Activated T-cell treated with anti-CD3 and anti-CD28 coated beads for 24 hours (primary cell): ENCODE measurements around the gene HDGFL3.

ENCODE experiments used
- DNase-seq: peaks from one replicate; pipeline ENCODE4 v3.0.0-alpha.2; 2020; ENCODE audit warnings: low read depth

HDGFL3 gene

DNA sequence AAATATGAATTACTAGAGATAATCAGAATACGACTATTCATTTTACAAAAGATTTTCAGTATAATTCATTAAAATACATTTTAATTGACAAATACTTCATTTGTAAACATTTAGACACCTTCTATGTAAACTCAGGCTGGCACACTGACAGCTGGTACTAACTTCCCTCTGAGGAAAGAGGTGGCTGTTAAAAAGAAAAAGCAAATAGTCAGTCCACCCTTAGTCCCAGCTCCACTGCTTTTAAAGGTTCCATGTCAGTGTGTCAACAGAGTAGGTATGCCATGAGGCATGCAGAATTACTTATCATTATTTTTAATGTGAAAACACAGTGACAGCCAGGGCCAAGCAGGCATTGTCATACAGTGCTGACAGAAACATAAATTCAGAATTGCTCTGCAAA lies 84.1 kb downstream of the HDGFL3 start:
- no peak for DNase-seq

DNA sequence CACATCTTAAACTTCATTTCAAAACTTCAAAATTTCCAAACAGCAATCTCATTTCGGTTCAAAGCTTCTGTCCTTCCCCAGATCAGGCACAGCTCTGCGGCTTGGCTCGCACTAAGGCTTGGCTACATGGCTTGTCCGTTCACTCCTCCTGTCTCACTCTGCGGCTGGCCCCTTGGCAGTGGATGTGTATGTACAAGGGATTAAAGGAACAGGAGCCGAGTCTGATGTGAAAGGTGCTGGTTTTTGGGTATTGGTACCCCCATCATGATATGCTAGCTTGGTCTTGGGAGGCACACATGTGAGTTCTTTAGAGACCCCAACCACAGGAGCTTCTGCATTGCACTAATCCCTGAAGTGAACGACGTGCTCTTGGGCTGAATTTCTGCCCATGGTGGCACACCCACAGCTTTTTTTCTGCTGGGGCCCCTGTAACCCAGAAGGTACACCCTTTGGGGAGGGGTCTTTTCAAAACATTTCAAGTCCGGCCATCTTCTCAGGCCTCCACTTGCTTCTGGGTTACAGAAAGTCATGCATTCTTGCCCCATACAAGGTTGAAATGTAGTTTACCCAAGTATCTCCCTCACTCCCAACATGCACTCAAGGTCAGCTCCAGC lies 87.5 kb downstream of the HDGFL3 start:
- no peak for DNase-seq

DNA sequence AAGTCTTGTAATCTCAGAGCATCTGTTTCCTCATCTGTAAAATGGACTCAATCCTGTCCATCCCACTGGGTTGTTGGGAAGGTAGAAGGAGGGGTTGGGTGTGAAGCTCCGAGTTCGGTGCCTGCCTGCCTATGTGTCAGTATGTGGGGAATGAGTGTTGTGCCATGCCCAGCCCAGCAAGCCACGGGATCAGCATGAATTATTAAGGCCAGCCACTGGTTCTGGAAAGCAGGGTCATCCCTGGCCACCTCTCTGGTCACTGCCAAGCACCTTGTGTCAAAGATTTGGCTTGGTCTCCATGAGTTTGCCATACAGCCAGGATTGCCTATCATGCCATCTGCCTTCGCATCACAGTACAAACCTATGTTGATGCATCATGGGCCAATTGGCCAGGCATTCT lies 88.7 kb downstream of the HDGFL3 start:
- DNase-seq: no peak

DNA sequence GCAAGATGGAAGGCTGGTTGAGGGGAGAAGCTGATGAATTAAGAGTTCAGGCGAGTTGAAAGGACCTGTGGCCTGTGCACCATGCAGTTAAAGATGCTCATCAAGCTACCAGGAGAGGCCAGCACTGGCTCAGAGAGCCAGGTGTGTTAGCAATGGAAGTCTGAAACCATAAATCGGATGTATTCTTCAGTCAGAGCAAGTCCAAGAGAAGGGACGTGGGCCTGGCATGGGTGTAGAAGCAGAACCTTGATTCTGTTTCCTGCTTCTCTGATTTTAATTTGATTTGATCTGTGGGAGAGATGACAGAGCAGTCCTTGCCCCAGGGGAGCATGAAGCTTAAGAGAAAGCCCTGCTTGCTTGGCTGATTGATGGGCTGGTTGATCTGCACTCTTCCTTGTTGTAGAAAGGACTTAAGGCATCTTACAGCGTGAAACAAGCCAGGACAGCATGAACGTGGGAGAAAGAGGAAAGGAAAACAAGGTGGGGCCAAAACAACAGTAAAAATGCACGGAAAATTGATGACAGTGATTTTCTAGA lies 89.3 kb downstream of the HDGFL3 start:
- DNase-seq: no peak

DNA sequence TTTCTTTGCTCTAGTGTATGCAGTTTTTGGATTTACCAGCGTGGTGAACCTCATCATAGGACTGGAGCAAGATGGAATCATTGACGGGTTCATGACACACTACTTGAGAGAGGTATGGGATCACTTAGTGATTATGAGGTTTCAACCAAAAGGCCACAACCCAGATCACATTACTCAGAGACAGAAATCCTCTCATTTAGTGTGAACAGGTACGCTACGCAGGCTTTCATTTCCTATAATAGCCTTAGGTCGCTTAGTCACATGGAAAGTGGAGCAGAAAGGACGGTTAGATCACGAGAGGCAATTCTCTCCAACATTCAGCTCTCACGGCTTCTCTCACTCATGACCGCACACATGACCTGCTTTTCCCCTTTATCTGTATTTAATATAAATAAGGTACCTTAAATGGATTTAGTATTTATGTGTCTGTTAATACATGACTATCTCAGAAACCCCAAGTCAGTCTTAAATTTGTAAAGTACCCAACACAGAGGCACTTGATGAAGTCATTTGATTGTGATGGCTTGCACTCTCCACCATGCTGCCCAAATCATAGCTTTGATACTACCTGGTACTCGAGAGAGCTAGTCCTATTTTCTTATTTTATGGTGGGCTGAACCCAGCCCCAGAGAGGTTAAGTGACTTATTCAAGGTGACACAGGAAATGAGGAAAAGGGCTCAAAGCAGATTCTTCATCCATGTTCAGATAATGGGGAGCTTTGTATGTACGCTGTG lies 91.6 kb downstream of the HDGFL3 start:
- no peak for DNase-seq

DNA sequence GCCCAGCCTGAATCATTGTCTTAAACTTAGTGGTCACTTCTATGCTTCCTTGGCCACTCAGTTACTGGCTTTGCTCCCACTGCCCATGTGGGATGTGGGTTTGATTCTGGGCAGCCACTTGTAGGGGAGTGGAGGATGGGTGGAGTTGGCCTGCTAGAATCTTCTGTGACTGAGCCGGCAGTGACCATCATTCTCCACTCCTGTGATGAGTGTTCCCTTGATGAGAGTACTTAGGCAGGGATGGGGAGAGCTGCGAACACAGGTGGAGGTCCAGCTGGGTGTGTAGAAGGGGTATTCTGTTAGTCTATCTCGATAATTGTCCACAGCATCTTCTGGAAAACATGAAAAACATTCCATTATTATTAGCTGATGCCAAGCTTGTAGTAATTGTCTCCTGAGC lies 92.2 kb downstream of the HDGFL3 start:
- no peak for DNase-seq

DNA sequence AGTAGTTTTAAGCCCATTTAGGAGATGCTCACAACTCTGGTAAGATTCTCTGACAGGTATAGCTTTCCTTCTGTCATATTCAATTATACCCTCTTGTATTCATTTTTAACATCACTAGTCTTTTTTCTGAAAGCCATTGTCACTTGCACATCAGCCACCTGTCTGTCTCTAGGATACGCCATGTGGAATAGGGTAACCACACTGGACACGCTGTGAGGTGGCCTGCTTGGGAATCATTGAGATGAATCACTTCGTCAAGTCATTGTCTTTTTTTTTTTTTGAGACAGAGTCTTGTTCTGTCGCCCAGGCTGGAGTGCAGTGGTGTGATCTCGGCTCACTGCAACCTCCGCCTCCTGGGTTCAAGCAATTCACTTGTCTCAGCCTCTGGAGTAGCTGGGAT lies 92.8 kb downstream of the HDGFL3 start:
- DNase-seq: no peak

DNA sequence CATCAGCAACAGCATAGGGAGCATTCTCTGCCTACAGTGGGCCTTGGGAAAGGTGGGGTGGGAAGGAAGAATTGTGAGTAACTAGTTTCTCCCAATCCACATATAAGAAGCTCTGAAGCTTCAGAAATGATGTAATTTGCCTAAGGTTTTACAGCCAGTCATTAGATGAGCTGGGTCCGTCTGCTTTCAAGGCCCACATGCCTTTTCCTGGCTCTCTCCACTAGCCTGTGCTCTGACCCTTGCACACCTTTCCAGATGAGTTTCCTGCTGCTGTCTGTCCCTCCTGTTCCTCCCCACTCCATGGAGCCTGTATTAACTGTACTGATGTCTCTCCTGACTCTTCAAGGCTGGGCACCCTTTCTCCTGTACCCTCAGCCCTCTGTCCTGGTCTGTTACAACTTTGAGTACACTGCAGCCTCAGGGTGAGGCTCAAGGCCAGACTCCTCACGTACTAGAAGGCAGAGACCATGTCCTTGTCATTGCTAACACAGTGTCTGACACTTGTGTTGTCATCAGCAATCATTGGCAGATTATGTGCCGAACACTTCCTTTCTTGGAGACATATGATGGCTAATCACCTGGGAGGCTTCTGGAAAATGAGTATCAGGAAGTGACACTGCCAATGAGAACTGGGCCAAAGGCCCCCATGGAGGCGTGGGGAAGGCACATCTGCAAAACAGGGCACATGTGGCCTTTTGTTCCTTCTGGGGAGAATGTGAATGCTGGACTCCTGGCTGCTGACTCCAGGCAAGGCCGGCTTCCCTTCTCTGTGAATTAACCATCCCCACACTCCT lies 93.5 kb downstream of the HDGFL3 start:
- DNase-seq: no peak

DNA sequence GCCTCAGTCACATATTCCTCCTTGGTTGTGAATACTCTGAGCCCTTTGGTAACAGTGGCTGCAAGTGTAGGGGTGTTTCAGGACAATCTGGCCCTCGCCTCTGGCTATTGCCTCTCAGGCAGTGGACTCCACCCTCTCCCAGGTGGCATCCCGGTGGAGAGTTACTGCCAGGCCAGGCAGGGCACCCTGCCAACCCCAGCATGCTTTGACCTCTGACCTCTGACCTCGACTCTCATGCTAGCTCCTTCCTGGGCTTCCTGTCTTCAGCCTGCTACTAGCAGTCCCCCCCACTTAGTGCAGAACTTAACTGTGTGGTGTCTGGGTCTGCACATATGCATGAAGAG lies 94.7 kb downstream of the HDGFL3 start:
- no peak for DNase-seq

DNA sequence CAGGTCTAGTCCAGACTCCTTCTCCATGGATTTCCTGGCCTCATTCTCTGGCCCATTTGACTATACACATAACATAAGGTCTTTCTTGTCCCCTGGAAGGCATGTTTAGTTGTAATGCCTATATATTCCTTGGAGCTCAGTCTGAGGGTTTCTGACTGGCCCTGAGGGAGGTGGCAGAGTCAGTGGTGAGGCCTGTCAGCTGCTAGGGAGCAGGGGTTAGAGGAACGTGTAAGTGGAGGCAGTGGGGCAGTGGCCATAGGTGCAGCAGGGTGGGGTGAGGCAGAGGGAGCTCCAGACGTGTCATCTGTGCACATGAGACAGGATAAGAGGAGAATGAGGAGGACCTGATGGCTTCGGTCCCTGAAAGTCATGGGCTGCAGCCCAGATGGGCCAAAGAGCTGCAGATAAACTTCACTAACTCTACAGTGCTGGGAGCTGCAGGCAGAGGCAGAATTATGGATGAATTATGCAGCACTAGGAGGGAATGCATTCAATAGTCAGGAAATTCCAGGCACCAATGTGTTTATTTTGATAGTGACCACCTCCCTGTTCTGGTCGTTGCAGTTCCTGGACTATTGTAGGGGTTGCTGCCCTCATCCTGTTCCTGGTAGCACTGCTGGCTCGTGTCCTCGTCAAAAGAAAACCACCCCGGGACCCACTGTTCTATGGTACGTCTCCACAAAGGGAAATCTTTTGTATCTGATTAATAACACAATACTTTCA lies 95.2 kb downstream of the HDGFL3 start:
- DNase-seq: no peak

DNA sequence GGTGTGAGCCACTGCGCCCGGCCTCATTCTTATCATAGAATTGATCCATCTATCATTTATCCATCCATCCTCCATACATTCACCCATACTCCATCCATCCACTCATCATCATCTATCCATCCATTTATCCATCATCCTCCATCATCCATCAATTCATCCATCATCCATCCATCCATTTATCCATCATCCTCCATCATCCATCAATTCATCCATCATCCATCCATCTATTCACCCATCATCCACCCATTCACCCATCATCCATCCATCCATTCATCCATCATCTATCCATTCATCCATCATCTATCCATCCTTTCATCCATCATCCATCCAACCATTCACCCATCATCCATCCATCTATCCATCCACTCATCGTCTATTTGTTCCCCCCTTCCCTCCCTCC lies 96.5 kb downstream of the HDGFL3 start:
- DNase-seq: no peak

DNA sequence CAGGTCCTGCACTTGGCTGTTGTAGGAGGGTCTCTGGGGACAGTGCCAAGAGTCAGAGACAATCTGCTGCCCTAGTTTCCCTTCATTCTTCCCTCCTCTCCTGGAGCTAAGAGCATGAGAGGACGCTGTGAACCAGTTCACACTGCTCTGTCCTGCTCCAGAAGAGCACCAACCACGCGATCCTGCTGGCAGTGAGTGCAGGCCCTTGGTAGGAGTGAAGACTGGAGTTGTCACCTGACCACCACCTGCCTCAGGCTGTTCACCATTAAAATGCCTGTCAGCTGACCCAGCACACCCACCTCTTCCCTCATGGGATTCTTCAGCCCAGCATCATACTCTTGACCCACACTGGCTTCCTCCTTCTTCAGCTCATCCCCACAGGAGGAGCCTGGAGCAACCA lies 97.2 kb downstream of the HDGFL3 start:
- no peak for DNase-seq

DNA sequence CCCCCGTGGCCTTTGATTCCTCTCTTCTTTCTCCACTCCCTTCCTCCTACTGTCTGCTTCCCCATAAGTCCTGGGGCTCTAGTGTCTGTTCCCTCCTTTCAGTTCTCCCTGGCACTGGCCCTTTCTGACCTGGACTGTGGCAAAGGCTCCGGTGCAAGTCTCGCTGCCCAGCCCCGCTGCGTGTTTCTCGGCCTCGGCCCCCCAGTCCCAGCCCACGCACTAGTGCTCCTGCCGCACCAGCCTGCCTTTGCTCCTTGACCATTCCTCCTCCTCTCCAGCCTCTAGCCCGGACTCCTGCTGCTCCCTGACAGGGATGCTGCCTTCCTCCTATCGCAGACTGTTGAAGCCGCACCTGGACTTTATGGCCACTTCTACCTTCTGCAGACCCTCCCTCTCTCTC lies 98.1 kb downstream of the HDGFL3 start:
- no peak for DNase-seq

DNA sequence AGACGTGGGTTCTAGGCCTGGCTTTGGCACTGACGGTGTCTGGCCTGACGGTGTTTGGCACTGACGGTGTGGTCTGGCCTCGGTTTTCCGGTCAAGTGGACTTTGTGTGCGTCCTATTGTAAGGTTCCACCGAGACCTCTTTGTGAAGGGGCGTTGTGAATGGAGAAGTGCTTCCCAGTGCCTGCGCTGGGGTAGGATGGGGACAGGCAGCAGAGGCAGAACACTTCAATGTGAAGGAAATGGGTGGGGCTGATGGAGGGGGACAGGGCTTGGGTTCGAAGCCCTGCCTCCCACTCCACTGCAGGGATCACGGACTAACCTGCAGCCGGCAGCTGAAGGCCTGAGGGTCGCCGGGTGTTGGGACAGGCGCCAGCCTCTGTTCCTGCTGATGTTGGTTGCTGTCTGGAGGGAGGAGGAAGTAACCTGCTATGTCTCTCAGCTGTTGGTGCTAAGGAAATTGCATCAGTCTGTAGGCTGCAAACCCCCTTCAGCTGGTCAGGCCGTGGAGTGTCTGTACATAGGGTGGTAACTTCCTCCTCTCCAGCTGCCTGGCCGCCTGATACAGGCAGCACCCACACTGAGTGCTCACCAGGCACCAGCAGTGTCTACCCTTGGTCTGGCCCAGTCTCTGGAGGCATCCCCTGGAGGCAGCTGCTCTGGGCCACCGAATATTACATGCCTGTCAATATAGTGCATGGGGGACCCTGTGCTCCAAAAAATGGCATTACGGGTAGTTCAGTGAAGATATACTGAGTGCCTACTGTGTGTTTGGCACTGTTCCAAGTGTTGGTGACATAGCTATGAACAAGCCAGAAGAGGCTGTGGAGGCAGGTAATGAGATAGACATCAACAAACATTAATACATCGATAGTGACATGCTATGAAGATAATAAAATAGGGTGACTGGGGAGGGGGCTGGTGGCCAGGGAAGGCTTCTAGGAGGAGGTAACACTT lies 99.1 kb downstream of the HDGFL3 start:
- DNase-seq: no peak

DNA sequence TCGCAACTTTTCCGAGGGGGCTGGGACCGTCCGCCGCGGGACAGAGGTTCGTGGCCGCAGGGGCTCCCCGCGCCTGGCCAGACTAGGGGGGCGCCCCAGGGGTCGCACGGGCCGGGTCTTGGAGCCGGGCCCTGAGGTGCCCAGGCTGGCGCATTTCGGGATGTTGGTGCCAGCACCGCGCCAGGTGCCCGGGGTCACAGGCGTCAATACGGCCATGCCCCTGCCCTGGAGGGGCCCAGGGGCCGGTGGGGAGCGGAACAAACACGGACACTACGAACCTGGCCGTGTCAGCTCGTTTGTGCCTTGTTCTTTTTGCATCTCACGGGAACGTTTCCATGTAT lies 99.8 kb downstream of the HDGFL3 start:
- no peak for DNase-seq

DNA sequence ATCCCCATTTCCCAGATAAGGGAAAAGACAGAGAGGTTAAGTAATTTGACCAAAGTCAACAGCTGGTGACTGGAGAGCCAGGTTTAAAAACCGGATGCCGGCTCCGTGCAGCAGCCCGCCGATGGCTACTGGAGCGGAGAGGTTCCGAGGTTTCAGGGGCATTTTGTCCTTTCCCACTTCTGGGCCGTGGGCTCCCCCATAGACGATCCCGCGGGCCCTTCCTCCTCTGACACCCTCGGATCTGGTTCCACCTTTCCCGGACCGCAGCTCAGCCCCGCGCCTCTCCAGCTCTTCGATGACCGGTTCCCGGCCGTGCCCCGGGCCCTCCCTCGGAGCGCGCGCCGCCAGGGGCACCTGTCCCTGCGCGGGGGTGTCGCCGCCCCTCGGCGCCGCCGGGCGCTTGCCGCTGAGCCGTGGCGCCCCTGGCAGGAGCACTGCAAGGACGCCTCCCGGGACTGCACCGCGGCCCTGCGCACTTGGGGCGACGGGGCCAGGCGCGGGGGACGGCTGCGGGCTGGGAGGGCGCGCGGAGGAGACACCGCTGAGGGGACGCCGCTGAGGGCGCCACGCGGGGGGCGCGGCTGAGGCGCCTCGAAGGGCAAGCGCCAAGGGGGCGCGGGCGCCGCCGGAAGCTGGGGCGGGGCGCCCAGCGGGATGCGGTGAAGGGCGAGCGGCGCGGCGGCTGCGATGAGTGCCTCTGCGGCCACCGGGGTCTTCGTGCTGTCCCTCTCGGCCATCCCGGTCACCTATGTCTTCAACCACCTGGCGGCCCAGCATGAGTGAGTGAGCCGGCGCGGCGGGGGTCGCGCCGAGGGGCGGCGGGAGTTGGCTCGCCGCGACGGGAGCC lies 100.4 kb downstream of the HDGFL3 start, which contains the start of gene TM6SF1:
TM6SF1 (plus strand) TSS at position 652 of the 847 bp plus-strand sequence; CDS start at position 688, 36 bp downstream.
- DNase-seq: no peak

DNA sequence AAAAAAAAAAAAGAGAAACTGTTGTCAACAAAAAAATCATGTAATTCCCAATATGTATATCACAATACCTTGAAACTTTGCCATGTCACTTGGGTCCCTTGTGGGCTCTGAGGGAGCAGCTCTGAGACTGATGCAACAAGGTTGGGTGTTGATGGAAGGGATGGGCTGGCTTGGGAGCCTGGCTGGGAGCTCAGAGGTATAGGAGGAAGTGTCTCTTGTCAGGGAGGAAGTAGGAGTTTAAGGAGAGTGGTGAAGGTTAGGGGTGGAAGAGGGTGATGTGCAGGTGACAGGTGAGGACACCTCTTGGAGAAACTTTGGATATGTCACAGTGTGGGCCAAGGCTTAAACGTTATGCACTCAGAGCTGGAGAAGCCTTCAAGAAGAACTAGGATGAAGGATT lies 102.2 kb downstream of the HDGFL3 start:
- DNase-seq: no peak

DNA sequence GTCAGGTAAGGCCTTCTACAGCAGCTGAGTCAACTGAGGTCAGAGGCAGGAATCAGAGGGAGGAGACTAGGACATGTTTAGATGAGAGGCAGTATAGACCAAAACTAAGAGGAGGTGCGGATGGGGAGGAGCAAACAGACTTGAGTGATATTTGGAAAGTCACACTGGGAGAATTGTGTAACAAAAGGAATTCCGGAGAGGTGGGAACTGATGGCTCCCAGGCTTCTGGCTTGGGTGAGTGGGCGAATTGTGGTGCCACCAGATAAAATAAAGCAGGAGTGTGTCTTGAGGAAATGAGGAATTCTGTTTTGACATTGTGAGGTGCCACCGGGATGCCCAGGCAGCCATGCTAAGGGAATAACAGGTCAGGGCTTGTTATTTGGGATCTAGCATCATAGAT lies 103.5 kb downstream of the HDGFL3 start:
- no peak for DNase-seq

DNA sequence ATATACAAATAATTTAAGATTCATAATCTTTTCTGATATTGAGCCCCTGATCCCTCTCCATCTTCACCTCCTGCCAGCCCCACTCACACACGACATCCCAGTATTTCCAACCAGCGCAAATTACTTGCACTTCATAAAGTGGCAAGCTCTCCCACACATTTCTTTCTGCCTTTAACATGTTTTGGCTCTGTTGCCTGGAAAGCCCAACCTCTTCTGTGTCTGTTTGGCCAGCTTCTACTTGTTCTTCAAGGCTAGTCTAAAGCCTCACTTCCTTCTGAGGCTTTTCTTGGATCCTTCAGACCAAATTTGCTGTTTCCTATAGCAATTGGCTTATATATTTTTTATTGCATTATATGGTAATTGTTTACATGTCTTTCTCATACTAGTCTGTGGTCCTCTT lies 105.3 kb downstream of the HDGFL3 start:
- DNase-seq: no peak

DNA sequence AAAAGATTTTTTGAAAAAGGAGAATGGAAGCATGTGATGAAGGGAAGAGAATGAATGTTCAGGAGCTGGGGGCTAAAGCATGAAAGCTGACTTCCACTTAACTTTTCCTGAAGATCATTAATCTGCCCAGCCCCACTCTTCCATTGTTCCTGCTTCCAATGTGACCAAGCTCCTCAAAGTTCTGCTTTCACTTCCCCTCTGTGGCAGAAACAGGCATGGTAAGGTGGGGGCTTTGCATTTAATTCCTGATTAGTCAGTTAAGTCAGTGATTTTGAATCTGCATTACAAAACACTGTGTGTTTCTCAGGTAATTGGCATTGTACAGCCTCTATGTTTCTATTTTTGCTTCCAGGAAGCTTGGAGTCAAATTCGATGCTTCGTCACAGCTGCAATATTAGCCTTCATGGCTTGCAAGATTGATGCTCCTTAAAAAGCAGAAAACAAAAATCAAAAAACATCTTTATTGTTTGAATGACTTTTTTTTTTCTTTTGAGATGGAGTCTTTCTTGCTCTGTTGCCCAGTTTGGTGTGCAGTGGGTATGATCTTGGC lies 107.5 kb downstream of the HDGFL3 start:
- DNase-seq: no peak
